Measurements from ENCODE around the gene HLF. TPM values are rescaled to one million over a fixed set of nuclear protein-coding genes. Genes with fewer than 3 reads are reported as not detected.
"Not testable (repeated sequence)": the region's sequence is repeated elsewhere in the genome, so short reads cannot be mapped to it uniquely, and the experiment has no call there.

HLF gene
- total RNA-seq, 3 donors from 2014 or later: 11.8 to 21.4 (median 13.4) TPM

GRCh38 chr17:55323518-55324295, 58.9 kb downstream of the HLF start:
- Histone ChIP-seq H3K4me3 (no peak overlapping the region), H3K36me3 (no peaks in the 10 kb centered on the region), H3K4me1 (no peaks in the 10 kb centered on the region), H3K27me3 (no peaks in the 10 kb centered on the region), H3K27ac (no peak overlapping the region), H3K9me3 (no peaks in the 10 kb centered on the region)
- no peak for DNase-seq (ENCODE audit: low spot score in 2 of 2)
- TF ChIP-seq, protein P1, sequence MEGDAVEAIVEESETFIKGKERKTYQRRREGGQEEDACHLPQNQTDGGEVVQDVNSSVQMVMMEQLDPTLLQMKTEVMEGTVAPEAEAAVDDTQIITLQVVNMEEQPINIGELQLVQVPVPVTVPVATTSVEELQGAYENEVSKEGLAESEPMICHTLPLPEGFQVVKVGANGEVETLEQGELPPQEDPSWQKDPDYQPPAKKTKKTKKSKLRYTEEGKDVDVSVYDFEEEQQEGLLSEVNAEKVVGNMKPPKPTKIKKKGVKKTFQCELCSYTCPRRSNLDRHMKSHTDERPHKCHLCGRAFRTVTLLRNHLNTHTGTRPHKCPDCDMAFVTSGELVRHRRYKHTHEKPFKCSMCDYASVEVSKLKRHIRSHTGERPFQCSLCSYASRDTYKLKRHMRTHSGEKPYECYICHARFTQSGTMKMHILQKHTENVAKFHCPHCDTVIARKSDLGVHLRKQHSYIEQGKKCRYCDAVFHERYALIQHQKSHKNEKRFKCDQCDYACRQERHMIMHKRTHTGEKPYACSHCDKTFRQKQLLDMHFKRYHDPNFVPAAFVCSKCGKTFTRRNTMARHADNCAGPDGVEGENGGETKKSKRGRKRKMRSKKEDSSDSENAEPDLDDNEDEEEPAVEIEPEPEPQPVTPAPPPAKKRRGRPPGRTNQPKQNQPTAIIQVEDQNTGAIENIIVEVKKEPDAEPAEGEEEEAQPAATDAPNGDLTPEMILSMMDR (IDR thresholded peaks at IDR 0.05): no peak
- TF ChIP-seq POLR2AphosphoS5 (IDR thresholded peaks at IDR 0.05) (no peak), POLR2A (IDR thresholded peaks at IDR 0.05) (no peak)
- intact Hi-C loops (cut with DNase I; ENCODE audit: low total_unique reads): no loop called here

DNA sequence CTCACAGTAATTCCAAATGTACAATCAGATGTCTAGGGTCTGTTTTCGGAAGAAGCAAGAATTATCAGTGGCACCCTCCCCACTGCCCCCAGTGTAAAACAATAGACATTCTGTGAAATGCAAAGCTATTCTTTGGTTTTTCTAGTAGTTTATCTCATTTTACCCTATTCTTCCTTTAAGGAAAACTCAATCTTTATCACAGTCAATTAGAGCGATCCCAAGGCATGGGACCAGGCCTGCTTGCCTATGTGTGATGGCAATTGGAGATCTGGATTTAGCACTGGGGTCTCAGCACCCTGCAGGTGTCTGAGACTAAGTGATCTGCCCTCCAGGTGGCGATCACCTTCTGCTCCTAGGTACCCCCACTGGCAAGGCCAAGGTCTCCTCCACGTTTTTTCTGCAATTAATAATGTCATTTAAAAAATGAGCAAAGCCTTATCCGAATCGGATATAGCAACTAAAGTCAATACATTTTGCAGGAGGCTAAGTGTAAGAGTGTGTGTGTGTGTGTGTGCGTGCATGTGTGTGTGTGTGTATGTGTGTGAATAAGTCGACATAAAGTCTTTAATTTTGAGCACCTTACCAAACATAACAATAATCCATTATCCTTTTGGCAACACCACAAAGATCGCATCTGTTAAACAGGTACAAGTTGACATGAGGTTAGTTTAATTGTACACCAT, 59.7 kb downstream of the HLF start:
- H3K9me3 ChIP-seq: no peaks in the 10 kb centered on the region
- H3K27ac ChIP-seq: no peak overlapping the region
- no peaks in the 10 kb centered on the region for H3K36me3 ChIP-seq
- intact Hi-C loops (cut with DNase I; ENCODE audit: low total_unique reads): no loop called here
- no peak for DNase-seq (ENCODE audit: low spot score in 2 of 2)
- no peak overlapping the region for H3K4me3 ChIP-seq
- H3K4me1 ChIP-seq: no peaks in the 10 kb centered on the region
- TF ChIP-seq POLR2AphosphoS5 (IDR thresholded peaks at IDR 0.05): no peak
- TF ChIP-seq, protein P1 (IDR thresholded peaks at IDR 0.05): no peak
- TF ChIP-seq POLR2A (IDR thresholded peaks at IDR 0.05): no peak
- H3K27me3 ChIP-seq: no peaks in the 10 kb centered on the region

DNA sequence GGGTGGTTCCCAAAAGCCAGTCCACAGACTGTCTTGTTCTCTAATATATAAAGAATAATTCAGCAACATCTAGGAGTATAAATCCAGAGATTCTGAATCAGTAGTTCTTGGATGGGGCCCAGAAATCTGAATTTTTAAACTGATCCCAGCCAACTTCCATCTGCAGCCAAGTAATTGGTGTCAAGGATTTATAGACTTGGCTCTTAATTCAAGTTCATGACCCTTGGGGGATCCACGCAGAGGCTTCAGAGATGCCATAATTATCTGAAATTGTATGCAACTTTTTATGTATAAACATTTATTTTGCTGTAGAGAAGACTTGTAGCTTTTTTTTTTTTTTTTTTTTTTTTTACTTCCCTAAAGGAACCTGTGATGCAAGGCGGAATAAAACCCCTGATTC, 60.6 kb downstream of the HLF start:
- intact Hi-C loops (cut with DNase I; ENCODE audit: low total_unique reads): no loop called here
- no peaks in the 10 kb centered on the region for H3K36me3 ChIP-seq
- no peaks in the 10 kb centered on the region for H3K4me1 ChIP-seq
- DNase-seq (ENCODE audit: low spot score in 2 of 2): no peak
- no peaks in the 10 kb centered on the region for H3K27me3 ChIP-seq
- no peak overlapping the region for H3K27ac ChIP-seq
- H3K4me3 ChIP-seq: no peak overlapping the region
- TF ChIP-seq POLR2AphosphoS5 (IDR thresholded peaks at IDR 0.05) (no peak), POLR2A (IDR thresholded peaks at IDR 0.05) (no peak)
- TF ChIP-seq, protein P1 (IDR thresholded peaks at IDR 0.05): no peak
- H3K9me3 ChIP-seq: no peaks in the 10 kb centered on the region

DNA sequence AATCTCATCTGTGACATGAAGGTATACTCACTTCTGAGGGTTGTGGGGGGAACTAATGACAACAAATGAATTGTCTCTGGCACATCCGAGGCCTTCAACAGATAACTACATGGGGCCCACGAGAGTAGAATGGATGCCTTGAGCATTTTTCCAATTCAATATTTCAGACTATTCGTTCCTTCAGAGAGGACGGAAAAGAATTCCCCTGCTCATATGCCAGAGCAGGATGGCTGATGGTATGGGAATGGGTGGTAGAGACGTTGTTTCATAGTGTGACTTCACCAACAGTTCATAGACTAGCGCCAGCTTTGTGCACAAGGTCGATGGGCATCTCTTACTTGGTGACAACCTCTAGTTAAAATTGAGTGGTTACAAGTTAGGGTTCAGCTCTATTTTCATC, 61.3 kb downstream of the HLF start:
- no peaks in the 10 kb centered on the region for H3K4me1 ChIP-seq

GRCh38 chr17:55327225-55328088, 62.7 kb downstream of the HLF start:
- TF ChIP-seq POLR2A (IDR thresholded peaks at IDR 0.05) (no peak), POLR2AphosphoS5 (IDR thresholded peaks at IDR 0.05) (no peak)
- TF ChIP-seq, protein P1 (IDR thresholded peaks at IDR 0.05): no peak
- H3K27ac ChIP-seq: no peak overlapping the region
- DNase-seq (ENCODE audit: low spot score in 2 of 2): no peak

More for the DNA sequence above, 61.3 kb downstream of the HLF start:
- TF ChIP-seq POLR2A (IDR thresholded peaks at IDR 0.05): no peak
- no peak for TF ChIP-seq POLR2AphosphoS5 (IDR thresholded peaks at IDR 0.05)
- Histone ChIP-seq H3K27me3 (no peaks in the 10 kb centered on the region), H3K27ac (no peak overlapping the region), H3K4me3 (no peak overlapping the region), H3K36me3 (no peaks in the 10 kb centered on the region), H3K9me3 (no peaks in the 10 kb centered on the region)
- no peak for DNase-seq (ENCODE audit: low spot score in 2 of 2)
- intact Hi-C loops (cut with DNase I; ENCODE audit: low total_unique reads): no loop called here

GRCh38 chr17:55328514-55328913, 63.8 kb downstream of the HLF start:
- H3K27ac ChIP-seq; H3K27me3 ChIP-seq; H3K4me3 ChIP-seq; H3K9me3 ChIP-seq; DNase-seq (ENCODE audit: low spot score in 2 of 2); H3K4me1 ChIP-seq; intact Hi-C loops (cut with DNase I; ENCODE audit: low total_unique reads); H3K36me3 ChIP-seq: not testable (repeated sequence)

More at GRCh38 chr17:55327225-55328088, 62.7 kb downstream of the HLF start:
- intact Hi-C loops (cut with DNase I; ENCODE audit: low total_unique reads): no loop called here
- no peaks in the 10 kb centered on the region for H3K9me3 ChIP-seq
- no peaks in the 10 kb centered on the region for H3K27me3 ChIP-seq
- no peaks in the 10 kb centered on the region for H3K4me1 ChIP-seq
- H3K36me3 ChIP-seq: no peaks in the 10 kb centered on the region
- no peak overlapping the region for H3K4me3 ChIP-seq
